Measurements from ENCODE around the gene OFD1. TPM values are rescaled to one million over a fixed set of nuclear protein-coding genes. Genes with fewer than 3 reads are reported as not detected.

The OFD1 gene
- polyA plus RNA-seq, 1 experiment: 14.1 TPM

GRCh38 chrX:13790206-13791131 is 55.9 kb downstream of the OFD1 start:
- CTCF ChIA-PET: no interaction called here
- DNase-seq (ENCODE audit: low read depth, low spot score): no peak
- Histone ChIP-seq H3K4me3 (ENCODE audit: low read depth, low read length) (no peak overlapping the region), H3K9me3 (ENCODE audit: control insufficient read depth, insufficient read depth, low read length) (no peaks in the 10 kb centered on the region), H3K27ac (ENCODE audit: low read depth, low read length) (no peak overlapping the region), H3K27me3 (ENCODE audit: control insufficient read depth, insufficient read depth, low read length) (no peaks in the 10 kb centered on the region)
- TF ChIP-seq CTCF (IDR thresholded peaks at IDR 0.05; ENCODE audit: low read depth, low read length): no peak
- POLR2A ChIA-PET: no interaction called here

- POLR2A ChIA-PET: no interaction called here
Measured at GRCh38 chrX:13791145-13791544, 56.6 kb downstream of the OFD1 start.

GRCh38 chrX:13791559-13791958 is 57.0 kb downstream of the OFD1 start:
- no peak overlapping the region for H3K4me3 ChIP-seq (ENCODE audit: low read depth, low read length)
- DNase-seq (ENCODE audit: low read depth, low spot score): no peak
- H3K27ac ChIP-seq (ENCODE audit: low read depth, low read length): no peak overlapping the region
- H3K9me3 ChIP-seq (ENCODE audit: control insufficient read depth, insufficient read depth, low read length): no peaks in the 10 kb centered on the region
- ChIA-PET CTCF (no interaction called here), POLR2A (no interaction called here)
- TF ChIP-seq CTCF (IDR thresholded peaks at IDR 0.05; ENCODE audit: low read depth, low read length): no peak
- H3K27me3 ChIP-seq (ENCODE audit: control insufficient read depth, insufficient read depth, low read length): no peaks in the 10 kb centered on the region

More at GRCh38 chrX:13791145-13791544, 56.6 kb downstream of the OFD1 start:
- Histone ChIP-seq H3K4me3 (ENCODE audit: low read depth, low read length) (no peak overlapping the region), H3K27ac (ENCODE audit: low read depth, low read length) (no peak overlapping the region), H3K9me3 (ENCODE audit: control insufficient read depth, insufficient read depth, low read length) (no peaks in the 10 kb centered on the region), H3K27me3 (ENCODE audit: control insufficient read depth, insufficient read depth, low read length) (no peaks in the 10 kb centered on the region)
- CTCF ChIA-PET: no interaction called here
- no peak for TF ChIP-seq CTCF (IDR thresholded peaks at IDR 0.05; ENCODE audit: low read depth, low read length)
- no peak for DNase-seq (ENCODE audit: low read depth, low spot score)

GRCh38 chrX:13793897-13794296 is 59.3 kb downstream of the OFD1 start:
- TF ChIP-seq CTCF (IDR thresholded peaks at IDR 0.05; ENCODE audit: low read depth, low read length): no peak
- DNase-seq (ENCODE audit: low read depth, low spot score): no peak
- Histone ChIP-seq H3K4me3 (ENCODE audit: low read depth, low read length) (no peak overlapping the region), H3K27ac (ENCODE audit: low read depth, low read length) (no peak overlapping the region), H3K27me3 (ENCODE audit: control insufficient read depth, insufficient read depth, low read length) (no peaks in the 10 kb centered on the region), H3K9me3 (ENCODE audit: control insufficient read depth, insufficient read depth, low read length) (no peaks in the 10 kb centered on the region)
- POLR2A ChIA-PET: interaction anchor here (0.6 kb wide), 1 partner anchor 135 kb away, joined by 5 read pairs; no protein-coding TSS in a partner anchor
- CTCF ChIA-PET: interaction anchor here (0.7 kb wide), 1 partner anchor 197 kb away, joined by 4 read pairs; no protein-coding TSS in a partner anchor

GRCh38 chrX:13794417-13794816 is 59.9 kb downstream of the OFD1 start:
- TF ChIP-seq CTCF (IDR thresholded peaks at IDR 0.05; ENCODE audit: low read depth, low read length): no peak
- no peak overlapping the region for H3K4me3 ChIP-seq (ENCODE audit: low read depth, low read length)
- ChIA-PET POLR2A (no interaction called here), CTCF (interaction anchor here (0.7 kb wide), 1 partner anchor 198 kb away, joined by 4 read pairs; no protein-coding TSS in a partner anchor)
- DNase-seq (ENCODE audit: low read depth, low spot score): no peak
- no peak overlapping the region for H3K27ac ChIP-seq (ENCODE audit: low read depth, low read length)
- no peaks in the 10 kb centered on the region for H3K9me3 ChIP-seq (ENCODE audit: control insufficient read depth, insufficient read depth, low read length)
- no peaks in the 10 kb centered on the region for H3K27me3 ChIP-seq (ENCODE audit: control insufficient read depth, insufficient read depth, low read length)

Measured in AG04450 (cell line).